Gastrocnemius medialis (tissue), 4 donors: ENCODE data around the gene TPK1. TPM values are rescaled to one million over a fixed set of nuclear protein-coding genes. Genes with fewer than 3 reads are reported as not detected.

Source experiments
- ATAC-seq, 2 donors: fragments of 150-250 bp; one replicate each; pipeline ENCODE4 v1.9.1; 2016
- DNase-seq, 2 donors: peaks; one replicate each; pipeline ENCODE4 v3.0.0-alpha.2; 2019
- H3K27ac ChIP-seq, 4 donors: fragments of 200-600 bp; sonication (generic); 1 replicate in 1 of 4; 2 replicates in 3 of 4; pipeline ENCODE4 v1.5.1; 2016 to 2018; ENCODE audit warnings: mild to moderate bottlenecking in 2 of 4, moderate library complexity in 1 of 4
- H3K27me3 ChIP-seq, 3 donors: fragments of 200-600 bp; sonication (generic) in 2 of 3; 1 replicate in 1 of 3; 2 replicates in 2 of 3; pipeline versions ENCODE4 v1.5.1 to v1.6.0; 2016 to 2019; ENCODE audit warnings: mild to moderate bottlenecking in 1 of 3, moderate library complexity in 1 of 3
- H3K36me3 ChIP-seq, 2 donors: fragments of 200-600 bp; sonication (generic) in 1 of 2; one replicate each; pipeline ENCODE4 v1.5.1; 2017 to 2018
- H3K4me1 ChIP-seq, 2 donors: fragments of 200-600 bp; sonication (generic) in 1 of 2; one replicate each; pipeline ENCODE4 v1.5.1; 2016 to 2017; ENCODE audit warnings: mild to moderate bottlenecking in 2 of 2
- H3K4me3 ChIP-seq, 4 donors: fragments of 200-600 bp; sonication (generic) in 3 of 4; 1 replicate in 1 of 4; 2 replicates in 3 of 4; pipeline ENCODE4 v1.5.1; 2016 to 2019; ENCODE audit warnings: mild to moderate bottlenecking in 2 of 4
- H3K9me3 ChIP-seq, 3 donors: fragments of 200-600 bp; sonication (generic) in 2 of 3; 1 replicate in 1 of 3; 2 replicates in 2 of 3; pipeline ENCODE4 v1.5.1; 2016 to 2019
- POLR2A ChIP-seq, 2 donors: fragments of 450-650 bp; IDR thresholded peaks; one replicate each; pipeline ENCODE4 v1.6.1; 2017; ENCODE audit warnings: antibody characterized with exemption in 2 of 2, mild to moderate bottlenecking in 2 of 2, moderate library complexity in 2 of 2
- in situ Hi-C, 4 donors: fragments of 200-750 bp; cut with MboI; loops; one replicate each; pipeline versions ENCODE4 v1.15.0 to v1.8.0; 2017; ENCODE audit warnings: low sequenced_read_pairs in 4 of 4
- intact Hi-C: fragments of 100-400 bp; cut with DNase I; formaldehyde crosslinking; loops from one replicate; pipeline ENCODE4 v1.15.1; 2023; ENCODE audit warnings: low total_unique reads
- total RNA-seq, 4 donors: library from RNA; depleted of rRNA; stranded (reverse); fragments of >200 nt; gene quantifications; one replicate each; pipeline versions ENCODE4 v1.1.0 to v1.2.3, GENCODE V29; 2016
- TF ChIP-seq, protein P1 (sequence below), 5 experiments: fragments of 450-650 bp in 3 of 5; fragments of 200-600 bp in 2 of 5; sonication (generic) in 2 of 5; IDR thresholded peaks in 4 of 5; conservative IDR thresholded peaks in 1 of 5; 1 replicate in 4 of 5; 2 replicates in 1 of 5; pipeline ENCODE4 v1.5.1; 2016 to 2019; ENCODE audit warnings: antibody characterized with exemption in 5 of 5, mild to moderate bottlenecking in 3 of 5, moderate library complexity in 3 of 5

Gene TPK1
- total RNA-seq, 4 donors from 2014 or later, result 2.0 to 6.9 (median 2.7) TPM

- intact Hi-C loops (no loop called here), in situ Hi-C loops (no loop called here)
- H3K9me3 ChIP-seq, result no peaks in the 10 kb centered on the region
- DNase-seq (no peak), ATAC-seq (no peak)
- no peak overlapping the region for H3K4me3 ChIP-seq
- H3K27ac ChIP-seq, result no peak overlapping the region
- TF ChIP-seq, protein P1, sequence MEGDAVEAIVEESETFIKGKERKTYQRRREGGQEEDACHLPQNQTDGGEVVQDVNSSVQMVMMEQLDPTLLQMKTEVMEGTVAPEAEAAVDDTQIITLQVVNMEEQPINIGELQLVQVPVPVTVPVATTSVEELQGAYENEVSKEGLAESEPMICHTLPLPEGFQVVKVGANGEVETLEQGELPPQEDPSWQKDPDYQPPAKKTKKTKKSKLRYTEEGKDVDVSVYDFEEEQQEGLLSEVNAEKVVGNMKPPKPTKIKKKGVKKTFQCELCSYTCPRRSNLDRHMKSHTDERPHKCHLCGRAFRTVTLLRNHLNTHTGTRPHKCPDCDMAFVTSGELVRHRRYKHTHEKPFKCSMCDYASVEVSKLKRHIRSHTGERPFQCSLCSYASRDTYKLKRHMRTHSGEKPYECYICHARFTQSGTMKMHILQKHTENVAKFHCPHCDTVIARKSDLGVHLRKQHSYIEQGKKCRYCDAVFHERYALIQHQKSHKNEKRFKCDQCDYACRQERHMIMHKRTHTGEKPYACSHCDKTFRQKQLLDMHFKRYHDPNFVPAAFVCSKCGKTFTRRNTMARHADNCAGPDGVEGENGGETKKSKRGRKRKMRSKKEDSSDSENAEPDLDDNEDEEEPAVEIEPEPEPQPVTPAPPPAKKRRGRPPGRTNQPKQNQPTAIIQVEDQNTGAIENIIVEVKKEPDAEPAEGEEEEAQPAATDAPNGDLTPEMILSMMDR (IDR thresholded peaks at IDR 0.05 in 4 of 5, conservative IDR thresholded peaks at IDR 0.05 in 1 of 5), result no peak
- H3K36me3 ChIP-seq, result no peaks in the 10 kb centered on the region
- H3K4me1 ChIP-seq, result peaks cover 0 to 8% of the 10 kb centered on the region in 2 donors
- H3K27me3 ChIP-seq, result no peaks in the 10 kb centered on the region
Observed at GRCh38 chr7:144497282-144497681, 338.6 kb downstream of the TPK1 start.

DNA sequence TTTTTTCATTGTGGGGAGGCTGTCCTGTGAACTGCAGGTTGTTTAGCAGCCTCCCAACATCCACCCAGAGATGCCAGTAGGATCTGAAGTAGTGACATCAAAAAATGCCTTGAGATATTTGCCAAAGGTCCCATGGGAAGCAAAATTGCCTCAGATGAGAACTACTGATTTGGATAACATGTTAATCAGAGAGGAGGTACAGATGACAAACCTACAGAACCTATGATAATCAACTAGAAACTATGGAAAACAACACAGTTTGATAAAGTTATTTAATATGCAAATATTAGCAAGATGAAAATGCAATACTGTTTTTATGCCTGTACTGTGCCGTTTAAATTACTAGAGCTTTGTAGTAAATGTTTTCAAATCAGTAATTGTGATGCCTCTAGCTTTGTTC, 341.5 kb downstream of the TPK1 start:
- TF ChIP-seq, protein P1 (IDR thresholded peaks at IDR 0.05 in 4 of 5, conservative IDR thresholded peaks at IDR 0.05 in 1 of 5), result no peak
- TF ChIP-seq POLR2A (IDR thresholded peaks at IDR 0.05), result no peak
- Histone ChIP-seq H3K27me3 (no peaks in the 10 kb centered on the region), H3K27ac (no peak overlapping the region), H3K4me1 (no peaks in the 10 kb centered on the region), H3K36me3 (no peaks in the 10 kb centered on the region), H3K9me3 (no peaks in the 10 kb centered on the region), H3K4me3 (no peak overlapping the region)
- DNase-seq (no peak), ATAC-seq (no peak)
- intact Hi-C loops (no loop called here), in situ Hi-C loops (no loop called here)

DNA sequence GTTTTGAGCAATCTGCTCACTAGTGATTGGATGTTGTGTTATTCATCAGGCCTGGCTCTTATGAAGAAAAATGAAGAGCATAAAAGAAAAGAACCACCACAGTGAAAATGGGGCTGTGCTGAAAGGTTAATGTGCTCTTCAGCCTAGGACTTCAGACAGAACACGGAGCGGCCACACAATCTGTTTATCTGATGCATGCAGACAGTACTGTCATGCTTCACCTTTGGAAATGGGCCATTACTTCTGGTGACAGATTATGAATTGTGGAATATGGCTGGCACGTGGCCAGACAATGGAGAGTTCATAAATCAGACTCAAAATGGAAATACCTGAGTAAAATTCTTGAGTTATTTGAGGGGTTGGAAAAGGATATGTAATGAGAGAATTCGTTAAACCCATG, 346.3 kb downstream of the TPK1 start:
- H3K4me3 ChIP-seq, result no peak overlapping the region
- TF ChIP-seq POLR2A (IDR thresholded peaks at IDR 0.05), result no peak
- TF ChIP-seq, protein P1 (IDR thresholded peaks at IDR 0.05 in 4 of 5, conservative IDR thresholded peaks at IDR 0.05 in 1 of 5), result no peak
- no peak for ATAC-seq
- H3K27me3 ChIP-seq, result no peaks in the 10 kb centered on the region
- H3K27ac ChIP-seq, result no peak overlapping the region
- intact Hi-C loops (no loop called here), in situ Hi-C loops (no loop called here)
- no peaks in the 10 kb centered on the region for H3K36me3 ChIP-seq
- no peaks in the 10 kb centered on the region for H3K4me1 ChIP-seq
- no peaks in the 10 kb centered on the region for H3K9me3 ChIP-seq
- DNase-seq, result no peak

- DNase-seq, result no peak
- Histone ChIP-seq H3K27me3 (no peaks in the 10 kb centered on the region), H3K36me3 (no peaks in the 10 kb centered on the region), H3K4me3 (no peak overlapping the region), H3K27ac (no peak overlapping the region), H3K9me3 (no peaks in the 10 kb centered on the region), H3K4me1 (no peaks in the 10 kb centered on the region)
- TF ChIP-seq POLR2A (IDR thresholded peaks at IDR 0.05), result no peak
- TF ChIP-seq, protein P1 (IDR thresholded peaks at IDR 0.05 in 4 of 5, conservative IDR thresholded peaks at IDR 0.05 in 1 of 5), result no peak
- intact Hi-C loops (no loop called here), in situ Hi-C loops (no loop called here)
- ATAC-seq, result no peak
Observed at GRCh38 chr7:144488977-144489376, 346.9 kb downstream of the TPK1 start.

DNA sequence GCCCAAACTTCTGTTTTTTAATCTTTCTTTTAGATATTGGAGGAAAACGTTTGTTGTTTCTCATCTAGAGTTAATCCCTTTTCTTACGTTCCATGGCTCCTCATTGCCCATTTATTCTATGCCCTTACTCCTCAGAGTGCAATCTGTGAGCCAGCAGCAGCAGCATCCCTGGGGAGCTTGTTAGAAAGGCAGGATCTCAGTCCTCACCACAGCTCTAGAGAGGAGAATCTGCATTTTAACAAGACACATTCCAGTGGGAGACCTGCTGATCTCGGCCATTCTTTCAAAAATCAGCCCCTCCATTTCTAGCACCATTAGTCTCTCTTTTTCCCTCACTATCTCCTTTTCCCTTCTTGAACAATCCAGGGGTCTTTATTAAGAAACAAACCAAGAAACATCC, 348.0 kb downstream of the TPK1 start:
- TF ChIP-seq, protein P1 (IDR thresholded peaks at IDR 0.05 in 4 of 5, conservative IDR thresholded peaks at IDR 0.05 in 1 of 5), result no peak
- no peak for TF ChIP-seq POLR2A (IDR thresholded peaks at IDR 0.05)
- H3K27me3 ChIP-seq, result no peaks in the 10 kb centered on the region
- H3K27ac ChIP-seq, result no peak overlapping the region
- DNase-seq, result no peak
- ATAC-seq, result no peak
- intact Hi-C loops (no loop called here), in situ Hi-C loops (no loop called here)
- H3K9me3 ChIP-seq, result no peaks in the 10 kb centered on the region
- H3K4me3 ChIP-seq, result no peak overlapping the region
- H3K36me3 ChIP-seq, result no peaks in the 10 kb centered on the region
- H3K4me1 ChIP-seq, result no peaks in the 10 kb centered on the region
